Activated CD4-positive, alpha-beta T cell treated with anti-CD3 and anti-CD28 coated beads, Interleukin-2, amount 10 ng/mL, durations not matched to agents 7 days and 5 days (primary cell): ENCODE data around the gene HABP4. TPM values are rescaled to one million over a fixed set of nuclear protein-coding genes. Genes with fewer than 3 reads are reported as not detected.

Source experiments
- CTCF ChIA-PET: fragments of 350-600 bp; sonication (Branson Sonifier 250); formaldehyde crosslinking; loops from one replicate; lab custom pipeline; 2021; ENCODE audit warnings: antibody characterized with exemption; lab: Charles Lee
- POLR2A ChIA-PET: fragments of 350-600 bp; sonication (Branson Sonifier 250); formaldehyde crosslinking; loops from one replicate; lab custom pipeline; 2021; ENCODE audit warnings: antibody characterized with exemption; lab: Charles Lee
- DNase-seq: peaks from one replicate; pipeline ENCODE4 v3.0.0-alpha.2; 2020
- H3K27ac Mint-ChIP-seq: one replicate; pipeline ENCODE4 v1.8.0; 2021; ENCODE audit warnings: mild to moderate bottlenecking, moderate library complexity, mixed read lengths
- H3K27me3 Mint-ChIP-seq: one replicate; pipeline ENCODE4 v1.8.0; 2021; ENCODE audit warnings: mixed read lengths
- H3K36me3 Mint-ChIP-seq: one replicate; pipeline ENCODE4 v1.8.0; 2021; ENCODE audit warnings: low read depth, mixed read lengths
- H3K4me1 Mint-ChIP-seq: one replicate; pipeline ENCODE4 v1.8.0; 2021; ENCODE audit warnings: mixed read lengths
- H3K4me3 Mint-ChIP-seq: one replicate; pipeline ENCODE4 v1.8.0; 2021; ENCODE audit warnings: mild to moderate bottlenecking, moderate library complexity, mixed read lengths
- H3K9me3 Mint-ChIP-seq: one replicate; pipeline ENCODE4 v1.8.0; 2021; ENCODE audit warnings: mixed read lengths
- total RNA-seq, 2 experiments: library from RNA; stranded (reverse); gene quantifications; one replicate each; pipeline ENCODE4 v1.2.3, GENCODE V29; 2021

The HABP4 gene
- total RNA-seq, 2 experiments from 2014 or later: 5.0 to 6.1 TPM

DNA sequence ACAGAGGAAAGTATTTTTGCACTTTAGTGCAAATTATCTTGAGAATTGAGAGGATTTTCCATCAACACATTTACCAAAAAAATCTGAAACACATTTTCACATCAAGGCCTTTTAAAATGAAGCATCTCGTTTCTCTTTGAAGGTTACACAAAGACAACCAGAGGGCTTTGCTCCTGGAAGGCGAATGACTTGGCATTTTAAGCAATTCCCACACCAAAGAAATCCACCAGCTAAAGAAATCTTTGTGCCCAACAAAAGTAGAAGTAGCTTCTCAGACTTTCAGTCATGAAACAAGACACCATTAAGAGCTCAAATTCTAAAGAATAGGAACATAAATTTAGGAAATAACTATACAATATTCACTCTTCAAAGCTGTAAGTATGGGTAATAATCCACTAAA, 59.9 kb downstream of the HABP4 start:
- ChIA-PET POLR2A (no interaction called here), CTCF (interaction anchor here (0.8 to 1.1 kb wide), 3 partner anchors 13 to 144 kb away, joined by 3 to 5 read pairs (median 4); no protein-coding TSS in a partner anchor)
- Mint-ChIP-seq H3K4me3 (no peak overlapping the region), H3K4me1 (peaks cover 4% of the 10 kb centered on the region), H3K27me3 (peaks cover under 1% of the 10 kb centered on the region), H3K36me3 (no peaks in the 10 kb centered on the region), H3K27ac (peak overlapping the region; percentile 25), H3K9me3 (no peaks in the 10 kb centered on the region)
- no peak for DNase-seq

DNA sequence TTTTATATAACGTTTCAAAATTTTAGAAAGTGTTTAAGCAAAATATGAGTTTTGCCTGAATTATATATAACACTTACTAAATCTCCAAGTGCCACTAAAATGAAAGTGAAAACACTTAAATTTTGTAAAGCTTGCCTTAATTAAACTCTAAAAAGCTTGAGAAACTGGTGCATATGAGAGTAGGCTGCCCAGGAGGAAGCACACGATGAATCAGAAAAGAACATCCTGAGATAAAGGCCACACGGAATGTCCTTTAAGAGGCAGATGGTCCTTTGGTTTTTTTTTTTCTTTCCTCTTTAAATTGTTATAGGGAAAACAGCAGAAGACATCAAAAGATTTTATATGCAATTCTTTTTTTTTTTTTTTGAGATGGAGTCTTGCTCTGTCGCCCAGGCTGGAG, 60.3 kb downstream of the HABP4 start:
- CTCF ChIA-PET: interaction anchor here (0.8 to 1.1 kb wide), 2 partner anchors 131 to 144 kb away, joined by 4 to 5 read pairs; no protein-coding TSS in a partner anchor
- POLR2A ChIA-PET: no interaction called here
- Mint-ChIP-seq H3K36me3 (no peaks in the 10 kb centered on the region), H3K27ac (no peak overlapping the region), H3K9me3 (no peaks in the 10 kb centered on the region), H3K27me3 (peaks cover 2% of the 10 kb centered on the region), H3K4me3 (no peak overlapping the region), H3K4me1 (peaks cover 4% of the 10 kb centered on the region)
- no peak for DNase-seq

DNA sequence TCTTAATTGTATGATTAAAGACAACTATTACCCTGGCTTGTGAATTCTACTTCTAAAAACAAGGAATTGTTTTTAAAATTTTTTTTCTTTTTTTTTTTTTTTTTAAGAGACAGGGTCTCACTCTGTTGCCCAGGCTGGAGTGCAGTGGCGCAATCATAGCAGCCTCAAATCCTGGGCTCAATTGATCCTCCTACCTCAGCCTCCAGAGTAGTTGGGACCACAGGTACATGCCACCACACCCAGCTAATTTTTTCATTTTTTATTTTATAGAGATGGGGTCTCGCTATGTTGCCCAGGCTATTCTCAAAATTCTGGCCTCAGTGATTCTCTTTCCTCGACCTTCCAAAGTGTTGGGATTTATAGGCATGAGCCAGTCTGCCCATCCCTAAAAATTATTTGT, 62.3 kb downstream of the HABP4 start:
- Mint-ChIP-seq H3K4me1 (peaks cover 4% of the 10 kb centered on the region), H3K9me3 (no peaks in the 10 kb centered on the region), H3K27ac (no peak overlapping the region), H3K4me3 (no peak overlapping the region), H3K27me3 (peaks cover 2% of the 10 kb centered on the region), H3K36me3 (no peaks in the 10 kb centered on the region)
- no peak for DNase-seq
- ChIA-PET CTCF (interaction anchor here (0.9 kb wide), 1 partner anchor 27 kb away, joined by 3 read pairs; no protein-coding TSS in a partner anchor), POLR2A (no interaction called here)

DNA sequence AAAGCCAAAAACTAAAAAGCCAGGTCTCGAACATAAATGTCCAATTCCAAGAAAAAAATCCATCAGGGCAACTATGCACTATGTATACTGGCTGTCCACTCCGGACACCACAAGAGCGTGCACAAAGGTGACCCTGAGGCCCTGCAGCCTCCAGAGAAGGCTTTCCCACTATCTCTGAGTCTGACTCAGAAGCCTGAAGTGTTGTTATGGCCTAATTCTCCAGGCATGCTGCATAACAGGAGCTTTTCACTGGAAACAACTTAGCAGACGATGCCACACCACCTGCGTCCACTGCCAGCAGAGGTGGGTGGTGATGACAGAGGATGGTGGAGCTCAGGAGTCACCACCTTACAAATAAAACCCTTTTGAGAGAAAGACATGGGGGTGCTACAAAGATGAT, 63.7 kb downstream of the HABP4 start:
- no peak overlapping the region for H3K27ac Mint-ChIP-seq
- no peaks in the 10 kb centered on the region for H3K36me3 Mint-ChIP-seq
- CTCF ChIA-PET: no interaction called here
- H3K4me3 Mint-ChIP-seq: no peak overlapping the region
- DNase-seq: no peak
- peaks cover 4% of the 10 kb centered on the region for H3K4me1 Mint-ChIP-seq
- peaks cover 2% of the 10 kb centered on the region for H3K27me3 Mint-ChIP-seq
- POLR2A ChIA-PET: no interaction called here
- no peaks in the 10 kb centered on the region for H3K9me3 Mint-ChIP-seq

DNA sequence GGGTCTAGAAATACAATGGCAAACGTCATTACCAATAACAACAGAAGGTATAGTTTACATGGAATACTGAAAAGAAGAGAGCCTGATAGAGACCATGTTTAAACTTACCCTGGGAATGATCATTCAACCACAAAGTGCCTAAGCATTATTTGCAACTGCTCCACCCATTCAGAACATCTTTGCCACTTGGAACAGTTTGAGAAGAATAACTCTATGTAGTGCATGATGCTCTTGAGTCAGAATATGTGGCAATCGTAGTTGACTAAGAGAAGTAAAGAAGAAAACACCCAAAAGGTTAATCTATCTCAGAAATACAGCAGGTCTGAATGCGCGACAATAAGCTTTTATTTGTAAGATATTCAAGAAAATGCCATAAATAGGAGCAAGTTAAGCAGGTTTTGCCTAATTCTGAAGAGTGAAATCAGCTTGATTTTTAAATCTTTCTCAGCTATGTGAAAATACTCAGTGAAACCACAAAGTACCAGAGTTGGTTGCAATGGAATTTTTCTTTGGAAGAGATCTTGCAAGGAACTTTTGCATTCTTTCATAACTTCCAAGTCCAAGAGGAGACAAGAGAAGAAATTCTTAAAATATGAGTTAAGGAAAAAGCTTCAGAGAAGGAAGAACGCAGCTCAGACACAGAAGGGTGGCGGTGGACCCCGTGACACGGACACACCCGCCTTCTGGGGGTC, 64.3 kb downstream of the HABP4 start:
- Mint-ChIP-seq H3K36me3 (no peaks in the 10 kb centered on the region), H3K4me3 (no peak overlapping the region), H3K4me1 (peaks cover 4% of the 10 kb centered on the region), H3K9me3 (no peaks in the 10 kb centered on the region), H3K27me3 (peaks cover 2% of the 10 kb centered on the region), H3K27ac (no peak overlapping the region)
- ChIA-PET CTCF (no interaction called here), POLR2A (no interaction called here)
- DNase-seq: no peak

DNA sequence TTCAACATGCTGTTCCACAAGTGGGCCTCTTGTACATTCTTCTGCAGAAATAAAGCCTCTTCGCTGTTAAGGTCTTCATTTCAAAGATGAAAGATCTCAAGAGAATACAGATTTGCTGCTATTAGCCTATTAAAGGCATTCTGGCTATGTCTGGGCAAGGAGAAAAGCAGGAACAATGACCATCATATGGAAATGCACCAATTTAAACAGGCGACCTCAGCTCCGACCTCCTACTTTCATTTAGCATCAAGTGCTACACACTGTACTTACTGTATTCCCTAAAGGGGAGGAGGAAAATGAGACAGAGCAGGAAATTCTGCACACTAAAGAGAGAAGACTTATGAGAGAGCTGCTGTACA, 64.8 kb downstream of the HABP4 start:
- ChIA-PET CTCF (no interaction called here), POLR2A (no interaction called here)
- Mint-ChIP-seq H3K4me3 (no peak overlapping the region), H3K27ac (no peak overlapping the region), H3K36me3 (no peaks in the 10 kb centered on the region), H3K4me1 (peaks cover 3% of the 10 kb centered on the region), H3K9me3 (no peaks in the 10 kb centered on the region), H3K27me3 (peaks cover 2% of the 10 kb centered on the region)
- DNase-seq: no peak

DNA sequence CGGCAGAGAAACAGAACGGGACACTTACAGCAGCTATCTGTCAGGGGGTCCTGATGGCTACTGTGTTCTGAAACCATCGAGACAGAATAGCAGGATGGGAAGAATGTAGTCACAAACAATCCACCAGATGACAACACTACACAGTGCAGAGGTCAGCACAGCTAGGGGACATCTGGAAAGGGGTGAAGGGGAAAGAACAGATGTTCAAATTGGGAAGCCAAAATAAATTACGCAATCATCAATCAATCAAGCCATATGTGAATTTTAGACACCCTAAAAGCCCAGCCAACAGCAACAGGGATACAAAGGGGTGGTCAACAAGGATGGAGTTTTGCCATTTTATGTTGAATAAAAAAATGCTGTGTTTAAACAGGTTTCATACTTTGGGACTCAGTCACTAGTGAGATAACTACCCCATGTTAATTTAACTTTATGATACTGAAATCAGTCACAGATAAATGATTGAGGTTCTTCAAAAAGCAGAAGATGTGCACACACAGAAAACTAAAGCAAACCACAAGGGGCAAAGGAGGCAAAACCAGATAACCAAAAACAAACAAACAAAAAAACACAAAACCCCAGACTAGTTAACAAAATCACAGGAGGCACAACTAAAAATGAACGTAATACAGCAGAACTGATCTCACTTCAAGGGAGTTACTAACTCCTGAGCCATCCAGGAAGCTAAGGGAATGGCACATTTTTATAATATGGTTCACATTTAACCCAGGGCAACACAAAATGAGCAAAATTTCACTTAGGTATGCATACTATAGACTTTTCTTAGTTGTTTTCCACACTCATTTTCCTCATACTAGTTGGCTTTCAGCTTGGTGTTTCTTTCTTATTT, 65.9 kb downstream of the HABP4 start:
- ChIA-PET CTCF (no interaction called here), POLR2A (no interaction called here)
- Mint-ChIP-seq H3K4me1 (no peaks in the 10 kb centered on the region), H3K27ac (no peak overlapping the region), H3K36me3 (no peaks in the 10 kb centered on the region), H3K9me3 (no peaks in the 10 kb centered on the region), H3K4me3 (no peak overlapping the region), H3K27me3 (peaks cover 2% of the 10 kb centered on the region)
- no peak for DNase-seq

DNA sequence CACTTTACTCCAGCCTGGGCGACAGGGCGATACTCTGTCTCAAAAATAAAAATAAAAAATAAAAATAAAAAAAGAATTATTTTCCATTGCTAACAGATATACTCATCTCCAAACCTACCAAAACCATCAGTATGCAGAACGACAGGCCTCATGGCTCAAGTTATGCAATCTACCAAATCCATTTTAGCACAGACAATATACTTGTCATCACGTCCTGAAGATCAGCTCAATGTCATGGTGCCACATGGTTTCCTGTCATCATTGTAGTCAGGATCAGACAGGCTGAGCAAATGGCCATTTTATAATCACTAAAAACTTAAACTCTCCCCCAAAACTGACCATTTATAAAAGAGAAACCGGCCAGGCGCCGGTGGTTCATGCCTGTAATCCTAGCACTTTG, 69.1 kb downstream of the HABP4 start:
- ChIA-PET CTCF (interaction anchor here (0.5 kb wide), 1 partner anchor 720 kb away, joined by 3 read pairs; no protein-coding TSS in a partner anchor), POLR2A (no interaction called here)
- H3K36me3 Mint-ChIP-seq: no peaks in the 10 kb centered on the region
- H3K27me3 Mint-ChIP-seq: peaks cover 2% of the 10 kb centered on the region
- H3K4me3 Mint-ChIP-seq: no peak overlapping the region
- no peak for DNase-seq
- H3K27ac Mint-ChIP-seq: no peak overlapping the region
- no peaks in the 10 kb centered on the region for H3K9me3 Mint-ChIP-seq
- H3K4me1 Mint-ChIP-seq: peaks cover 16% of the 10 kb centered on the region

DNA sequence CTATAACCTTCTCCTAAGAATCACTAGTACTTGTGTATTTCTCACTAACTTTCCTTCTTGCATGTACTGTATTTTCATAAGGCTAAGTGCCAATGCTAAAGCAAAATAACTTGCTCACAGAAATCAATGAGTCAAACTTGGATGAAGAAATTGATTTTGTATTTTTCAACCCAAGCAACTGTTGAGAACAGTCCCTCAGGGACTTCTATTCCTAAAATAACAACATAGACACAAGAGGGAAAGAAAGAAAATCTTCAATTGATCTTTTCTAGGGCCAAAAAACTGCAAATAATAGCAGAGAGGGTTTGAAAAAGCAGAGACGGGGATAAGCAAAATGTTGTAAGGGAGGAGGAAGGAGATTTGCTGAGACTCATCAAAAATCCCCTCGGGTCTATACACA, 69.8 kb downstream of the HABP4 start:
- no peaks in the 10 kb centered on the region for H3K9me3 Mint-ChIP-seq
- no peaks in the 10 kb centered on the region for H3K36me3 Mint-ChIP-seq
- H3K4me1 Mint-ChIP-seq: peaks cover 16% of the 10 kb centered on the region
- no peak for DNase-seq
- no peak overlapping the region for H3K27ac Mint-ChIP-seq
- ChIA-PET CTCF (no interaction called here), POLR2A (no interaction called here)
- H3K27me3 Mint-ChIP-seq: peaks cover 2% of the 10 kb centered on the region
- no peak overlapping the region for H3K4me3 Mint-ChIP-seq

DNA sequence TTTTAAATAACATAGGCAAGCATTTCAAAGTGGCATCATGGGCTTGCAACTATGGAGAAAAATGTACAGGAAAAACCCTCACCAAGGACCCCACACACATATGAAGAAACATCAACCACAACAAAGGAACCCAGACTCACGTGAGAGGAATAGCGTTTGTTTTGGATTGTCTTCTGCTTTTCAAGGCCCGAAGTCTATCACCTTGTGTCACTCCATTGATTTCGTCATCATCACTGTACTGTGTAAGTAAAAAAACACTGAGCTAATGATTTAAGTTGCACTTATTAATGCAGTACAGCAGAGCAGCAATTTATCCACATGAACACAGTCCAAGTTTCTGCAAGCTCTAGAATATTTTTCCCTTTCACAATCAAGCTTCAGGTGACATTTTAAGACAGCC, 72.4 kb downstream of the HABP4 start:
- Mint-ChIP-seq H3K9me3 (no peaks in the 10 kb centered on the region), H3K4me1 (peaks cover 16% of the 10 kb centered on the region), H3K27me3 (no peaks in the 10 kb centered on the region), H3K4me3 (no peak overlapping the region), H3K36me3 (no peaks in the 10 kb centered on the region), H3K27ac (no peak overlapping the region)
- ChIA-PET POLR2A (no interaction called here), CTCF (no interaction called here)
- DNase-seq: no peak

DNA sequence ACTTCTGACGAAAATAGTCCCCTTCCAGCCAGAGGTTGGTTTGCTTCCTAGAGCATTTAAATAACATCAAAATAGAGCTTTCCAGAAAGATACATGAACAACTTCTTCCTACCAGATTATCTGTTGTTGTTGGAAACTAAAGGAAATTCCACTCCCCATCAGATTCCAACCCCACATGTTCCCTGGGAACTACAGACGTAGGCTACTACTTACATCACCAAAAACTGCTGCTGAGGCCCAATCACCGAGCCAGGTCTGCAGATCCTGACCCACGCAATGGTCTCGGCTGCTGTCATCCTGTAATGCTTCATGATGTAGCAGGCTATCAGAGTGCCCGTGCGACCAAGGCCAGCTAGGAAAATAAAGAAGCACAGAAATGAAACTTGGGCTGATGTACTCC, 73.4 kb downstream of the HABP4 start:
- Mint-ChIP-seq H3K36me3 (no peaks in the 10 kb centered on the region), H3K27ac (no peak overlapping the region), H3K4me3 (no peak overlapping the region), H3K4me1 (peaks cover 16% of the 10 kb centered on the region), H3K27me3 (no peaks in the 10 kb centered on the region), H3K9me3 (no peaks in the 10 kb centered on the region)
- ChIA-PET POLR2A (no interaction called here), CTCF (interaction anchor here (0.9 kb wide), 1 partner anchor 14 kb away, joined by 3 read pairs; no protein-coding TSS in a partner anchor)
- DNase-seq: no peak

DNA sequence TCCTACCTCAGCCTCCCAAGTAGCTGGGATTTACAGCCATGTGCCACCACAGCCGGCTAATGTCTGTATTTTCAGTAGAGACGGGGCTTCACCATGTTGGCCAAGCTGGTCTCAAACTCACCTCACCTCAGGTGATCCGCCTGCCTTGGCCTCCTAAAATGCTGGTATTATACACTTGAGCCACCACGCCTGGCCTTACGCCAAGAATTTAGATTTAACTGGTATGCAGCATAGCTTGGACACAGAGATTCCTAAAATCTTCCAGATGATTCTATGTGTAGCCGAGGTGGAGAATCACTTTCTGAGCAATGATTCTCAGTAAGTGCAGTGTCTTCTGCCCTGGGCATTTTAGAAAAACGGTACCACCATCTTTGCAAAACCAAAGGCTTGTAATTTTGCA, 74.1 kb downstream of the HABP4 start:
- CTCF ChIA-PET: no interaction called here
- no peak for DNase-seq
- H3K4me1 Mint-ChIP-seq: peaks cover 16% of the 10 kb centered on the region
- H3K4me3 Mint-ChIP-seq: no peak overlapping the region
- H3K9me3 Mint-ChIP-seq: no peaks in the 10 kb centered on the region
- no peaks in the 10 kb centered on the region for H3K36me3 Mint-ChIP-seq
- POLR2A ChIA-PET: no interaction called here
- no peaks in the 10 kb centered on the region for H3K27me3 Mint-ChIP-seq
- H3K27ac Mint-ChIP-seq: no peak overlapping the region

DNA sequence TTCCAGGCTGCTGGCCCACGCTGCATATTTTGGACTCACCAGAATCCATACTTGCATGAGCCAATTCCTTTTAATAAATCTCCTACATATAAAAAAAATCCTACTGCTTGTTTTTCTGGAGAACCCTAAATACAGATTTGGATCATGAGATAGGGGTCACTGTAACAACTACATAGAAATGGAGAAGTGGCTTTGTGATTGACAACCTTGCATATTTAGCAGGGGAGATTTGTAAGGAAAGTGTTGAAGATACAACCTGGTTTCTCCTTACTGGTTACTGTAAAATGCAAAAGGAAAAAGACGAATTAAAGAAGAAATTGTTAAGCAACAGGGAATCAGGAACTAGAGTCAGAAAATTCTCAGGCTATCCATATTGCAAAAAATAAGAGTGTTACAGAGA, 74.8 kb downstream of the HABP4 start:
- H3K4me3 Mint-ChIP-seq: no peak overlapping the region

More for the DNA sequence above, 74.8 kb downstream of the HABP4 start:
- Mint-ChIP-seq H3K27ac (no peak overlapping the region), H3K4me1 (peaks cover 16% of the 10 kb centered on the region), H3K27me3 (no peaks in the 10 kb centered on the region), H3K9me3 (no peaks in the 10 kb centered on the region), H3K36me3 (no peaks in the 10 kb centered on the region)
- no peak for DNase-seq
- POLR2A ChIA-PET: no interaction called here
- CTCF ChIA-PET: no interaction called here
